Activated naive CD4-positive, alpha-beta T cell treated with anti-CD3 and anti-CD28 coated beads for 36 hours (primary cell): ENCODE measurements around the gene PPP1R14D. TPM values are rescaled to one million over a fixed set of nuclear protein-coding genes. Genes with fewer than 3 reads are reported as not detected.

ENCODE experiments used
- CTCF ChIA-PET: fragments of 350-600 bp; sonication (Branson Sonifier 250); formaldehyde crosslinking; loops from one replicate; lab custom pipeline; 2021; ENCODE audit warnings: antibody characterized with exemption; lab: Charles Lee
- DNase-seq: peaks from one replicate; pipeline ENCODE4 v3.0.0-alpha.2; 2020
- H3K27ac Mint-ChIP-seq: one replicate; pipeline ENCODE4 v1.8.0; 2021; ENCODE audit warnings: mild to moderate bottlenecking, mixed read lengths
- H3K27me3 Mint-ChIP-seq: one replicate; pipeline ENCODE4 v1.8.0; 2021; ENCODE audit warnings: low read depth, mixed read lengths
- H3K36me3 Mint-ChIP-seq: one replicate; pipeline ENCODE4 v1.8.0; 2021; ENCODE audit warnings: low read depth, mixed read lengths
- H3K4me1 Mint-ChIP-seq: one replicate; pipeline ENCODE4 v1.8.0; 2021; ENCODE audit warnings: low read depth, mixed read lengths
- H3K4me3 Mint-ChIP-seq: one replicate; pipeline ENCODE4 v1.8.0; 2021; ENCODE audit warnings: mild to moderate bottlenecking, moderate library complexity, mixed read lengths
- H3K9me3 Mint-ChIP-seq: one replicate; pipeline ENCODE4 v1.8.0; 2021; ENCODE audit warnings: mixed read lengths
- intact Hi-C: fragments of 100-400 bp; cut with micrococcal nuclease; formaldehyde crosslinking; loops from one replicate; pipeline ENCODE4 v1.15.1; 2023
- total RNA-seq, 2 experiments: library from RNA; stranded (reverse); gene quantifications; one replicate each; pipeline ENCODE4 v1.2.3, GENCODE V29; 2021

The PPP1R14D gene
- total RNA-seq, 2 experiments from 2014 or later: not detected

DNA sequence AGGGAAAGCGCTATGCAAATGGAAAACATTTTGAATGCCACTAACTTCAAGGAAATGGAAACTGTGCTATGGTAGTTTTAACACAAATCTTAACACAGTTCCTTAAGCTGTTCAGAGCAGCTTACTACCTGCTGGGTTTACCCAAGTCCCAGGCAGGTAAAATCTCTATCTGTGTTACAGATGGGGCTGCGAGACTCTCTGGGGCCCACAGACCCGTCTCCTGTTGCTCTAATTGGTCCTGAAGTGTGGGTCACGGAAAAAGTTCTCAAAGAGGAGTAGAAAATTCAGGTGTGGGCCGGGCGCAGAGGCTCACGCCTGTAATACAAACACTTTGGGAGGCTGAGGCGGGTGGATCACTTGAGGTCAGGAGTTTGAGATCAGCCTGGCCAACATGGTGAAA lies 38.5 kb downstream of the PPP1R14D start:
- Mint-ChIP-seq H3K9me3 (no peaks in the 10 kb centered on the region), H3K36me3 (peaks cover 1% of the 10 kb centered on the region), H3K27ac (no peak overlapping the region), H3K4me3 (no peak overlapping the region), H3K27me3 (no peaks in the 10 kb centered on the region), H3K4me1 (peaks cover 40% of the 10 kb centered on the region)
- CTCF ChIA-PET: interaction anchor here (0.8 kb wide), 1 partner anchor 23 kb away, joined by 3 read pairs; no protein-coding TSS in a partner anchor
- intact Hi-C loops: loop anchor here (5.0 kb wide), 1 partner anchor 93 kb away; the partner anchor contains the start of gene RAD51
- no peak for DNase-seq

DNA sequence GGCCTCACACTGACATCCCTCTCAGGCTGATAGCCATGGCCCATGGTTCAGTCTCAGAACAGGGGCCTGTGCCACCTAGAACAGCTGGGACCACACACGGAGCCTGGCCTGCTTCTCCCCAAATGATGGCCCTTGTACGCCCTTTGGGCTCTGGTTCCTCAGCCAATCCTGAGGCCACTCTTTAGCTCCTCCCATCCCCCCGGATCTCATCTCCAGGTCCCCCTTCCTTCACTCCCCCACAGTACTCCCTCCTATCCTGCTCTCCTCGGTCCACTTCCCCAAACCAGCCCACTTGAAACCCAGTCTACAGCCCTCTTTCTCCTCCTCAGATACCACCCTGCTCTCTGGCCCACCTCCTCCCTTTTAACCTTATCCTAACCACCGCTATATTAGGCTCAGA lies 39.4 kb downstream of the PPP1R14D start:
- no peak for DNase-seq
- H3K9me3 Mint-ChIP-seq: no peaks in the 10 kb centered on the region
- H3K36me3 Mint-ChIP-seq: peaks cover 1% of the 10 kb centered on the region
- H3K27me3 Mint-ChIP-seq: no peaks in the 10 kb centered on the region
- no peak overlapping the region for H3K4me3 Mint-ChIP-seq
- CTCF ChIA-PET: interaction anchor here (1.8 kb wide), 1 partner anchor 69 kb away, joined by 5 read pairs; no protein-coding TSS in a partner anchor
- no peak overlapping the region for H3K27ac Mint-ChIP-seq
- intact Hi-C loops: loop anchor here (5.0 kb wide), 1 partner anchor 92 kb away; the partner anchor contains the start of gene RAD51
- peaks cover 40% of the 10 kb centered on the region for H3K4me1 Mint-ChIP-seq

DNA sequence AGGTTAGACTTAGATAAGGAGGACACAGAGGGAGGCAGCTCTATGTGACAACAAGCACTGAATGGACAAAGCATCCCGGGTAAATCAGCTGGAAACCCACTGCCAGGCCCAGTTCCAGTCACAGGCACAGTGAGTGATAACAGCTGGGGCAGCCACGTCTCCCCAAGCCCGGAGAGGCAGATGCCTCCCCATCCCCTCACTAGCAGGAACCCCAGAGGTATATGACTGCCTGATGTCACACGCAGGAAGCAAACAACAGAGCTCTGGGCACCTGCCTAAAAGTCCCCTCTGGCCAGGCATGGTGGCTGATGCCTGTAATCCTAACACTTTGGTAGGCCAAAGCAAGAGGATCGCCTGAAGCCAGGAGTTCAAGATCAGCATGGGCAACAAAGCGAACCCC lies 40.5 kb downstream of the PPP1R14D start:
- H3K4me3 Mint-ChIP-seq: no peak overlapping the region
- intact Hi-C loops: loop anchor here (1.0 to 5.0 kb wide), 4 partner anchors 19 to 194 kb away; partner anchors contain the start of genes DNAJC17, KNL1, RAD51 and VPS18
- H3K27ac Mint-ChIP-seq: peak overlapping the region; percentile 50
- peaks cover 31% of the 10 kb centered on the region for H3K4me1 Mint-ChIP-seq
- CTCF ChIA-PET: interaction anchor here (0.6 to 1.8 kb wide), 7 partner anchors 16 to 104 kb away, joined by 3 to 5 read pairs (median 3); no protein-coding TSS in a partner anchor
- DNase-seq: no peak
- H3K27me3 Mint-ChIP-seq: no peaks in the 10 kb centered on the region
- H3K36me3 Mint-ChIP-seq: peaks cover 1% of the 10 kb centered on the region
- no peaks in the 10 kb centered on the region for H3K9me3 Mint-ChIP-seq

DNA sequence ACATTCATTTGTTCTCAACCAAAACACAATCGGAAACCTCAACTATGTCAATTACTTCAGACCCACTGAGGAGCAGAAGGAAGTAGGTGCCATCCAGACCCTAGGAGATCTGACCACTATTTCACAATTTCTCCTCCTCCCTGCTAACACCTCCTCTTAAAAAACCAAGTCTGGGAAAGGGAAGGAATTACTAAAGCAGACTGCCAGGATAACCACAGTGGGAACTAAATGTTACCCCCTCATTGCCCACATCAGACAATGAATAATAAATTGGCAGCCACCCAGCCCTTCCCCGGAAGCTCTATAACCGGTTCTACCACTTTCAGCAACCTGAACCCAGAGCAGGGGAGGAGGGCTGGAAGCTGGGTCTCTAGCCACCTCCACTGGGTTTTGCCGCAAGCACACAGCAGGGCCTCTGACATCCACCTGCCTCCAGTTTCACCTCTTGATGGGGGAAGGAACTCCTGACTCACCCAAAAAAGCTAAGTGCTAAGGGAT lies 41.1 kb downstream of the PPP1R14D start:
- Mint-ChIP-seq H3K27ac (peak overlapping the region; percentile 50), H3K9me3 (no peaks in the 10 kb centered on the region), H3K4me1 (peaks cover 33% of the 10 kb centered on the region), H3K36me3 (peaks cover 3% of the 10 kb centered on the region), H3K27me3 (no peaks in the 10 kb centered on the region), H3K4me3 (no peak overlapping the region)
- intact Hi-C loops: loop anchor here (1.0 to 5.0 kb wide), 4 partner anchors 20 to 193 kb away; partner anchors contain the start of genes DNAJC17, KNL1, RAD51 and VPS18
- peak; percentile 83 for DNase-seq
- CTCF ChIA-PET: interaction anchor here (0.6 to 2.1 kb wide), 7 partner anchors 16 to 107 kb away, joined by 3 to 7 read pairs (median 3); no protein-coding TSS in a partner anchor

DNA sequence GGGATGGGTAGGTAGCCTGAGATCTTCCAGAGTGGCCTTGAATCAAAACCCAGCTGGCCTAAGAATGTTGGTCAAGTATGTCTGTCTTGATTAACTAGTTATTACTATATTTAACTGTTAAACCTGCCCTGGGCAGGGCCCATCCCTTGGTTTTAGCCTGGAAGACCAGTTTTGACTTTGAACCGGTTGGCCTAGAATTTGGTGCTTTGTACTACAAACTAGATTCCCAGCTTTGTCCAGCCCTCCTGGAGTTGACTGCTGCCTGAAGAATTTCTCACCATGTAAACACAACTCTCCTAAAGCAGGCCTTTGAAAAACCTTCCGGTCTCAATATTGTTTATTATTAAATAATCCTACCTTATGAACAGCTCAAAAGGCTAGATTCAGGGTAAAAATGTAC lies 42.7 kb downstream of the PPP1R14D start:
- Mint-ChIP-seq H3K27ac (no peak overlapping the region), H3K4me1 (peaks cover 32% of the 10 kb centered on the region), H3K9me3 (no peaks in the 10 kb centered on the region), H3K4me3 (no peak overlapping the region), H3K36me3 (peaks cover 3% of the 10 kb centered on the region), H3K27me3 (no peaks in the 10 kb centered on the region)
- no peak for DNase-seq
- intact Hi-C loops: loop anchor here (2.0 to 5.0 kb wide), 2 partner anchors 89 to 109 kb away; partner anchors contain the start of genes RAD51 and VPS18
- CTCF ChIA-PET: interaction anchor here (0.6 to 2.1 kb wide), 12 partner anchors 9 to 680 kb away, joined by 3 to 7 read pairs (median 4); partner anchors contain the start of genes C15orf62 and GCHFR

DNA sequence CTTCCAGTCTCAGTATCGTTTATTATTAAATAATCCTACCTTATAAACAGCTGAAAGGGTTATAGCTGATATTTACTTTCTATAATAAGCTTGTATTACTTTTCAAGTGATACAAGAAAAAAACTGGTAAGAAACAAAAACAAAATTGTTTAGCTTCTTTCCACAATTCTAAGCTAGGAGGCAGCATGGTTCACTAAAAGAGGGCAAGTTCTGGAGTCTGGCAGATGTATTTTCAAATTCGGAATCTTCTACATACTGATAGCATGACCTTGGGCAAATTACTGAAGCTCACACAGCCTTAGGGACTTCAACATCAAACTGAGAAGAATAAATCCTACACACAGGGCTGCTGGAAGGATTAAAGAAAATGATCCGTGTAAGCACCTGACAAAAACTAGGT lies 43.3 kb downstream of the PPP1R14D start:
- DNase-seq: no peak
- intact Hi-C loops: loop anchor here (5.0 kb wide), 1 partner anchor 88 kb away; the partner anchor contains the start of gene RAD51
- H3K27ac Mint-ChIP-seq: no peak overlapping the region
- no peaks in the 10 kb centered on the region for H3K9me3 Mint-ChIP-seq
- CTCF ChIA-PET: interaction anchor here (0.6 to 2.1 kb wide), 10 partner anchors 9 to 681 kb away, joined by 3 to 7 read pairs (median 4); partner anchors contain the start of genes C15orf62 and GCHFR
- peaks cover 3% of the 10 kb centered on the region for H3K36me3 Mint-ChIP-seq
- H3K4me3 Mint-ChIP-seq: no peak overlapping the region
- no peaks in the 10 kb centered on the region for H3K27me3 Mint-ChIP-seq
- H3K4me1 Mint-ChIP-seq: peaks cover 32% of the 10 kb centered on the region

DNA sequence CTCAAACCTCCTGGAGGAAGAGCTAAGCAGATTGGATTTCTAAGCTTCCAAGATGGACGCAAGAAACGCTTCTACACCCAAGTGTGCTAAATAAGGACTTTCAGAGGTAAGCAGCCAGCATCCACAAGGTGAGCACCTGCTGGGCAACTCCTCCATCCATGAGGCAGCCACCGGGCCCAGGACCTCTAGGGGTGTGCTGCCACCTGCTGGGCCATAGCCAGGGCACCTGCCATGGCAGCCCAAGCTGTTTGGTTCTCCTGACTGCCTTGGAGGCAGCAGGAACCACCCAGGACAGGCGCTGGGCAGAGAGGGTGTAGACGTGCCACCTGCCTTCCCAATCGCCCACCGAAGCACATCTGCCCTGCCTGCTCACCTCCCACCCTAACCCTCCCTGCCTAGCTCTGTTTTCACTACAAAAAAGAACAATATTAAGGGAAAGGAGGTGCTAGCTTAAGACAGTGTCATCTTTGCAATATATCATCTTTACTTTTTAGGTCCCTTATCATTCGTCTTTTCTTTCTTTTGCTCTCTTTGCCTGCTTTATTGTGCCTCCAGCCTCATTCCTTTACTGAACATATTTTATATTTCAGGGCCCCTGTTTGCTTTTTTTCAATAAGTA lies 45.8 kb downstream of the PPP1R14D start:
- DNase-seq: peak; percentile 88
- intact Hi-C loops: loop anchor here (1.0 to 2.0 kb wide), 5 partner anchors 28 to 263 kb away; partner anchors contain the start of gene RMDN3
- peaks cover 18% of the 10 kb centered on the region for H3K4me1 Mint-ChIP-seq
- CTCF ChIA-PET: interaction anchor here (0.7 to 3.2 kb wide), 32 partner anchors 8 to 448 kb away, joined by 3 to 32 read pairs (median 6); partner anchors contain the start of genes C15orf62, CHP1, DNAJC17 and EXD1
- H3K27ac Mint-ChIP-seq: no peak overlapping the region
- H3K27me3 Mint-ChIP-seq: no peaks in the 10 kb centered on the region
- no peak overlapping the region for H3K4me3 Mint-ChIP-seq
- no peaks in the 10 kb centered on the region for H3K9me3 Mint-ChIP-seq
- H3K36me3 Mint-ChIP-seq: peaks cover 7% of the 10 kb centered on the region

DNA sequence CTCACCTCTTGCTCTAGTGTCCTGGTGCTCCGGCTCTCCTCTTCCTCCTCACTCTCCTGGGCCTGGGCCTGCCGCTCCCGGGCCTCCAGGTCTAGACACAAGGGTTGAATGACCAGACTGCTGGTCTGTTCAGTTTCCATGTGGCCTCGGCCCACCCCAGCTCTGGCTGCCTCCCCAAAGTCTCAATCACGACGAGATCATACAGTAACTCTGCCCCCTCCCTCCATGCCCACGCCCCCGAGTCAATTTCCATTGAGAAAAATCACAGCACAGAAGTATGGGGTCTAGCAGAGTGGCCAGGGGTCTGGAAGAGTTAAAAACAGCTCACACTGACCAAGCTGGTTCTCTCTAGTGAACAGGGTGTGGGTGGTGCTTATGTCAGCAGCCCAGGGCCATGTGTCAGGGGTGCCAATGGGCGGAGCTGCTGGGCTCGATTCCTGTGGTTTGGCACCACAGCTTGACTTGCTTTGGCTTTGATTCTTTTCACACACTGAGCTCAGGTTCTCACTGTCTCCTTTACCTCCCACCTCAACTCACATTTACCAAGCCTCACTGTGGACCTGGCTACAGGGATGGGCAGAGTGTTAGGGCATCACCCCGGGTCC lies 51.9 kb downstream of the PPP1R14D start:
- peak overlapping the region; percentile 12 for H3K27ac Mint-ChIP-seq
- H3K4me1 Mint-ChIP-seq: peaks cover 5% of the 10 kb centered on the region
- no peak overlapping the region for H3K4me3 Mint-ChIP-seq
- intact Hi-C loops: no loop called here
- H3K27me3 Mint-ChIP-seq: no peaks in the 10 kb centered on the region
- CTCF ChIA-PET: interaction anchor here (0.5 to 1.8 kb wide), 2 partner anchors 9 to 30 kb away, joined by 3 to 7 read pairs; no protein-coding TSS in a partner anchor
- H3K9me3 Mint-ChIP-seq: no peaks in the 10 kb centered on the region
- DNase-seq: no peak
- H3K36me3 Mint-ChIP-seq: peaks cover 18% of the 10 kb centered on the region

DNA sequence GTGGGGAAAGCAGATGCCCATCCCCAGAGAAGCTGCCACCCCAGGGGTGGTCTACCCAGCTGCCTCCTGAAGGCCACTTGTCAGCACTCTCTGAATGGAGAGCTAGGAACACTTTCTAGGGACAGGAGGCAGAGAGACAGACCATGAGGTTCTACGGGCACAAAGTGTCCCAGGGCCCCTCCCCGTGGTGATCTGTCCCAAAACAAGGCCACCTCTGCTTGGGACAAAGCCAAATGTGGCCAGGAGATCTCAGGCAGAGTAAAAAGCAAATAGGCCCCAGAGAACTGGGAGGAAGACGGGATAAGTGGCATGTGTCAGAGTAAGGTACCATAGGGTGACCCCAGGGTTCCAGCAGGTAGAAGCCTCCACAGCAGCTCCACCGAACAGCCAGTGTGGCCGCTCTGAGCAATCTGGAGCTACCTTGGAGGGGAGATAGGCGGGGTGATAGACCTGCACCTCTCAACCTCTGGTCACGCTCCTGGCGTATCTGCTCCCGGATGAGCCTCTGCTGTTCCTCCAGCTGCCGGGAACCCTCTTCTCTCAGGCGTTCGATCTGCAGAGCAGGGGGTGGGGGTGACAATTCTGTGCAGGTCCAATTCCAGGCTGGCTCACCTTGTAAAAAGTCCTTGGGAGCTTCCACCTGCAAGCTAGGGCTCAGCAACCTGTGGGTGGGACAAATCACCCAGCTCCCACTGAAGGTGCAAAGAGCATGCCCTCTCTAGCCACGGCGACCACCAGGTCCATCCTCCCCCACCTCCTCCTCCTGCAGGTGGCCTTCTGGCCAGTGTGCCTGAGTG lies 52.6 kb downstream of the PPP1R14D start:
- Mint-ChIP-seq H3K4me1 (peaks cover 6% of the 10 kb centered on the region), H3K27ac (no peak overlapping the region), H3K36me3 (peaks cover 18% of the 10 kb centered on the region), H3K4me3 (no peak overlapping the region), H3K27me3 (no peaks in the 10 kb centered on the region), H3K9me3 (no peaks in the 10 kb centered on the region)
- DNase-seq: no peak
- intact Hi-C loops: no loop called here
- CTCF ChIA-PET: interaction anchor here (0.5 to 1.8 kb wide), 2 partner anchors 10 to 29 kb away, joined by 3 to 7 read pairs; no protein-coding TSS in a partner anchor

DNA sequence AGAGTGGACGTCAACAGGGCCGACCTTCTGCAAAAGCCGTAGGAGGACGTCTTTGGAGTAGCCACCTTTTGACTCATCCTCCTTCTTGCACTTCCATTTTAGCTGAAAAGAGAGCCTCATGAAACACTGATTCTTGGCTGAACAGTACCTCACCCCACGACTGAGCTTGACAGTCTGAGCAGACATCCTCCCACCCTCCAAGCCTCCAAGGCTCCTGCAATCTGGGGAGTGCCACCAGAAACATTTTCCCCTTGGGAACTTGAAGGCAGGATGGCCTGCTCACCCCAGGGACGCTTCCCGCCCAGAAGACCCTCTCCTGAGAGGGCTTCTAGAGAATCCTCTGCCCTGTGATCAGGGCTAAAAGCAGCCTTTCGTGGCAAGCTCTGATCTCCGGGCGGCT lies 53.5 kb downstream of the PPP1R14D start:
- Mint-ChIP-seq H3K27me3 (no peaks in the 10 kb centered on the region), H3K4me3 (no peak overlapping the region), H3K27ac (no peak overlapping the region), H3K4me1 (peaks cover 13% of the 10 kb centered on the region), H3K9me3 (no peaks in the 10 kb centered on the region), H3K36me3 (peaks cover 18% of the 10 kb centered on the region)
- CTCF ChIA-PET: no interaction called here
- no peak for DNase-seq
- intact Hi-C loops: no loop called here

DNA sequence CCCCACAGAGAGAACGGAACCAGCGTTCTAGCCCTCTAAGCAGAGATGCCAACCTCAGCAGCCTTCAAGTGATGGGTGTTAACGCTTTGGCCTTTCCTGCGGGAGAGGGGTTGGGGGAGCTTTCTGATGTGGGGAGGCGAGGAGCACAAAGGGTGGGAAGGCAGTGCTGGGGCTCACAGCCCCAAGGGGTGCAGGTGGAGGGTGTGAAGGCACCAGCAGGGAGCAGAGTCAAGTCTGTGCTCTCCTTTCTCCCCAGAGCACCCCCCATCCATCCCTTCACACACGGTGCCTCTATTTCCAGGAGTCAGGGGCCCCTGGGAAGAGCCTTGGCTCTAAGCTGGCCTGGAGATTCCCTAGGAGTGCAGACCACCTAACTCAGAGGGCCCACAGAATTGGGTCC lies 54.6 kb downstream of the PPP1R14D start:
- no peaks in the 10 kb centered on the region for H3K9me3 Mint-ChIP-seq
- H3K4me3 Mint-ChIP-seq: no peak overlapping the region
- no peak for DNase-seq
- peaks cover 15% of the 10 kb centered on the region for H3K36me3 Mint-ChIP-seq
- intact Hi-C loops: no loop called here
- H3K4me1 Mint-ChIP-seq: peaks cover 24% of the 10 kb centered on the region
- CTCF ChIA-PET: interaction anchor here (0.8 kb wide), 1 partner anchor 9 kb away, joined by 3 read pairs; no protein-coding TSS in a partner anchor
- no peak overlapping the region for H3K27ac Mint-ChIP-seq
- H3K27me3 Mint-ChIP-seq: no peaks in the 10 kb centered on the region
